WTC11 (cell line): Measurements from ENCODE around the gene SIPA1L3. TPM values are rescaled to one million over a fixed set of nuclear protein-coding genes. Genes with fewer than 3 reads are reported as not detected.
"Not testable (repeated sequence)": the region's sequence is repeated elsewhere in the genome, so short reads cannot be mapped to it uniquely, and the experiment has no call there.

ENCODE experiments used
- ATAC-seq: fragments of 200-7000 bp; cut with Tn5 transposase; 2 replicates; pipeline ENCODE4 v1.10.0; 2021; ENCODE audit warnings: mild to moderate bottlenecking, moderate library complexity
- CTCF ChIA-PET: fragments of 300-600 bp; sonication (Branson Sonifier 250); formaldehyde crosslinking; loops from one replicate; lab custom pipeline; 2021; ENCODE audit warnings: antibody characterized with exemption; lab: Charles Lee
- POLR2A ChIA-PET: fragments of 350-600 bp; sonication (Branson Sonifier 250); formaldehyde crosslinking; loops from one replicate; lab custom pipeline; 2021; ENCODE audit warnings: antibody characterized with exemption; lab: Charles Lee
- DNase-seq: peaks from one replicate; pipeline ENCODE4 v3.0.0; 2021; ENCODE audit warnings: low spot score
- H3K27ac Mint-ChIP-seq: 2 replicates; pipeline ENCODE4 v1.8.0; 2021; ENCODE audit warnings: mixed read lengths
- H3K27me3 Mint-ChIP-seq: 2 replicates; pipeline ENCODE4 v1.8.0; 2021; ENCODE audit warnings: low read depth, mild to moderate bottlenecking, moderate library complexity, mixed read lengths
- H3K36me3 Mint-ChIP-seq: 2 replicates; pipeline ENCODE4 v1.8.0; 2021; ENCODE audit warnings: mixed read lengths
- H3K4me1 Mint-ChIP-seq: 2 replicates; pipeline ENCODE4 v1.8.0; 2022; ENCODE audit warnings: mixed read lengths
- H3K4me3 Mint-ChIP-seq: 2 replicates; pipeline ENCODE4 v1.8.0; 2021; ENCODE audit warnings: mild to moderate bottlenecking, moderate library complexity, mixed read lengths
- H3K9me3 Mint-ChIP-seq: 2 replicates; pipeline ENCODE4 v1.8.0; 2021; ENCODE audit warnings: mixed read lengths
- ARID4B ChIP-seq: sonication (generic); formaldehyde crosslinking; IDR thresholded peaks from 2 replicates; pipeline ENCODE4 v1.8.0; 2023; ENCODE audit warnings: missing genetic modification reagents, mild to moderate bottlenecking, borderline replicate concordance
- ATF3 ChIP-seq: sonication (generic); formaldehyde crosslinking; conservative IDR thresholded peaks from 2 replicates; pipeline ENCODE4 v1.8.1; 2022; ENCODE audit warnings: mild to moderate bottlenecking, missing genetic modification reagents
- CREM ChIP-seq: sonication (generic); formaldehyde crosslinking; IDR thresholded peaks from 2 replicates; pipeline ENCODE4 v1.8.1; 2022; ENCODE audit warnings: mild to moderate bottlenecking, missing genetic modification reagents, moderate library complexity
- E2F1 ChIP-seq: sonication (generic); formaldehyde crosslinking; IDR thresholded peaks from 2 replicates; pipeline ENCODE4 v1.8.0; 2022; ENCODE audit warnings: mild to moderate bottlenecking, missing genetic modification reagents
- E2F4 ChIP-seq: sonication (generic); formaldehyde crosslinking; IDR thresholded peaks from 2 replicates; pipeline ENCODE4 v1.8.1; 2022; ENCODE audit warnings: low read depth, mild to moderate bottlenecking, moderate library complexity, missing genetic modification reagents, borderline replicate concordance
- ELF4 ChIP-seq: sonication (generic); formaldehyde crosslinking; IDR thresholded peaks from 2 replicates; pipeline ENCODE4 v1.8.1; 2022; ENCODE audit warnings: low read depth, mild to moderate bottlenecking, moderate library complexity, missing genetic modification reagents
- ETV6 ChIP-seq: sonication (generic); formaldehyde crosslinking; IDR thresholded peaks from 2 replicates; pipeline ENCODE4 v1.8.1; 2022; ENCODE audit warnings: mild to moderate bottlenecking, missing genetic modification reagents
- JAZF1 ChIP-seq: fragments of 250-450 bp; sonication (Bioruptor Pico); IDR thresholded peaks from 2 replicates; pipeline ENCODE4 v1.9.0; 2021; ENCODE audit warnings: moderate library complexity, mild to moderate bottlenecking, inconsistent platforms
- JUN ChIP-seq: sonication (generic); formaldehyde crosslinking; IDR thresholded peaks from 2 replicates; pipeline ENCODE4 v1.8.0; 2023; ENCODE audit warnings: mild to moderate bottlenecking, missing genetic modification reagents
- RORB ChIP-seq: fragments of 250-450 bp; sonication (Bioruptor Pico); IDR thresholded peaks from 2 replicates; pipeline ENCODE4 v1.9.0; 2021; ENCODE audit warnings: mild to moderate bottlenecking
- SMAD4 ChIP-seq: sonication (generic); formaldehyde crosslinking; IDR thresholded peaks from 2 replicates; pipeline ENCODE4 v1.8.0; 2022; ENCODE audit warnings: mild to moderate bottlenecking, missing genetic modification reagents
- ZNF232 ChIP-seq: sonication (generic); formaldehyde crosslinking; IDR thresholded peaks from 2 replicates; pipeline ENCODE4 v1.8.0; 2022; ENCODE audit warnings: mild to moderate bottlenecking, missing genetic modification reagents
- ZNF263 ChIP-seq: sonication (generic); formaldehyde crosslinking; IDR thresholded peaks from 2 replicates; pipeline ENCODE4 v1.8.1; 2022; ENCODE audit warnings: low read depth, mild to moderate bottlenecking, moderate library complexity, missing genetic modification reagents
- ZNF317 ChIP-seq: sonication (generic); formaldehyde crosslinking; IDR thresholded peaks from 2 replicates; pipeline ENCODE4 v1.8.1; 2023; ENCODE audit warnings: low read depth, mild to moderate bottlenecking, moderate library complexity, missing genetic modification reagents, borderline replicate concordance
- ZNF396 ChIP-seq: fragments of 250-450 bp; sonication (Bioruptor Pico); IDR thresholded peaks from 2 replicates; pipeline ENCODE4 v1.8.0; 2021; ENCODE audit warnings: mild to moderate bottlenecking, moderate library complexity, borderline replicate concordance
- total RNA-seq: library from RNA; stranded (reverse); gene quantifications from 3 replicates; pipeline ENCODE4 v1.2.3, GENCODE V29; 2021
- TF ChIP-seq, protein P1 (sequence below): fragments of 250-450 bp; sonication (Bioruptor Pico); IDR thresholded peaks from 2 replicates; pipeline ENCODE4 v1.8.0; 2021; ENCODE audit warnings: mild to moderate bottlenecking

Gene SIPA1L3
- total RNA-seq, 1 experiment from 2014 or later = 41.5 TPM

DNA sequence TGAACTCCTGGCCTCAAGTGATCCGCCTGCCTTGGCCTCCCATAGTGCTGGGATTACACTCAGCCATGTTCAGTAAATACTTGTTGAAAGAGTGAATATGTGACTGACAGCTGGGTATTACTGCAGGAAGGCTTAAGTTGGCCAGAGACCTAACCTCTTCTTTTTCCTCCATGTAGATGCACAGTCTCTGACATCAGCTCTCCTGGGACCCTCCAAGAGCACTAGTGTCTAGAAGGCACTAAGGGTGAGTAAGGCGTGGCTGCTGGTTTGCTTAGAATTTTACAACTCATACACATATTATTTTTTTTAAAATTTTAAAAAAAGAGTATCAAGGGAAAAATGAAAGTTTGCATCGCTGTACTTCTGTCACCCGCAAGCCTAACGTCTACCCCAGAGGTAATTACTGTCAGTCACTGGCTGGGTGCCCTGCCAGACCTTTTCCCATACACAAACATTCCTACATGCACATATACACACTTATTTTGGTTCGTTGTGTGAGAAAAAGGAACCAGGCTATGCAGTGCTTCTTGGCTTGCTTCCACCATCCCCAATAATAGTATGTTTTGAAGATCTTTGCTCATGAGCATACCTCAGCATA is 122.0 kb downstream of the SIPA1L3 start:
- H3K36me3 Mint-ChIP-seq = peaks cover 14% of the 10 kb centered on the region
- peaks cover 34% of the 10 kb centered on the region for H3K4me1 Mint-ChIP-seq
- H3K4me3 Mint-ChIP-seq = no peak overlapping the region
- ATAC-seq (no peak), DNase-seq (no peak)
- H3K27ac Mint-ChIP-seq = no peak overlapping the region
- POLR2A ChIA-PET = no interaction called here
- CTCF ChIA-PET = no interaction called here
- no peaks in the 10 kb centered on the region; the same call in 1 of the 2 replicates for H3K27me3 Mint-ChIP-seq
- peaks cover 11% of the 10 kb centered on the region for H3K9me3 Mint-ChIP-seq
- no peak for TF ChIP-seq ZNF263 (CRISPR knock-in tag)
- no peak for TF ChIP-seq JUN
- TF ChIP-seq ZNF317 (CRISPR knock-in tag) = no peak
- no peak for TF ChIP-seq CREM (CRISPR knock-in tag)
- TF ChIP-seq SMAD4 (CRISPR knock-in tag) = no peak
- TF ChIP-seq ZNF396 = no peak
- TF ChIP-seq, protein P1, sequence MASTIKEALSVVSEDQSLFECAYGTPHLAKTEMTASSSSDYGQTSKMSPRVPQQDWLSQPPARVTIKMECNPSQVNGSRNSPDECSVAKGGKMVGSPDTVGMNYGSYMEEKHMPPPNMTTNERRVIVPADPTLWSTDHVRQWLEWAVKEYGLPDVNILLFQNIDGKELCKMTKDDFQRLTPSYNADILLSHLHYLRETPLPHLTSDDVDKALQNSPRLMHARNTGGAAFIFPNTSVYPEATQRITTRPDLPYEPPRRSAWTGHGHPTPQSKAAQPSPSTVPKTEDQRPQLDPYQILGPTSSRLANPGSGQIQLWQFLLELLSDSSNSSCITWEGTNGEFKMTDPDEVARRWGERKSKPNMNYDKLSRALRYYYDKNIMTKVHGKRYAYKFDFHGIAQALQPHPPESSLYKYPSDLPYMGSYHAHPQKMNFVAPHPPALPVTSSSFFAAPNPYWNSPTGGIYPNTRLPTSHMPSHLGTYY (CRISPR knock-in tag) = no peak
- TF ChIP-seq ARID4B (CRISPR knock-in tag) = no peak
- TF ChIP-seq RORB (CRISPR knock-in tag) = no peak
- no peak for TF ChIP-seq ELF4
- no peak for TF ChIP-seq ETV6 (CRISPR knock-in tag)

GRCh38 chr19:38030001-38030400 is 123.0 kb downstream of the SIPA1L3 start:
- H3K27me3 Mint-ChIP-seq, H3K27ac Mint-ChIP-seq, CTCF ChIA-PET, ATAC-seq, DNase-seq, POLR2A ChIA-PET, H3K4me3 Mint-ChIP-seq: not testable (repeated sequence)
- Mint-ChIP-seq H3K36me3 (peaks cover 14% of the 10 kb centered on the region), H3K4me1 (peaks cover 33% of the 10 kb centered on the region), H3K9me3 (peaks cover 11% of the 10 kb centered on the region)

- TF ChIP-seq JAZF1 (CRISPR knock-in tag) (no peak), ZNF232 (CRISPR knock-in tag) (no peak), E2F4 (CRISPR knock-in tag) (no peak), ATF3 (CRISPR knock-in tag) (no peak), E2F1 (CRISPR knock-in tag) (no peak)
- TF ChIP-seq, all 79 proteins: peak for 0
- DNase-seq = no peak
- peaks cover 11% of the 10 kb centered on the region for H3K9me3 Mint-ChIP-seq
- H3K27ac Mint-ChIP-seq = peak overlapping the region; percentile 28; the same call in 1 of the 2 replicates
- peaks cover 37% of the 10 kb centered on the region for H3K4me1 Mint-ChIP-seq
- ChIA-PET CTCF (interaction anchor here (1.1 kb wide), 1 partner anchor 129 kb away, joined by 3 read pairs; no protein-coding TSS in a partner anchor), POLR2A (no interaction called here)
- ATAC-seq = no peak
- peaks cover 14% of the 10 kb centered on the region for H3K36me3 Mint-ChIP-seq
- H3K4me3 Mint-ChIP-seq = no peak overlapping the region
- H3K27me3 Mint-ChIP-seq = no peaks in the 10 kb centered on the region; the same call in 1 of the 2 replicates
Measured at GRCh38 chr19:38030686-38031422, 123.8 kb downstream of the SIPA1L3 start.
